Stimulated activated CD8-positive, alpha-beta memory T cell treated with anti-CD3 and anti-CD28 coated beads, Interleukin-4, amount 100 ng/mL, for 1 hour (primary cell): ENCODE measurements around the gene HINT2.
A peak's percentile ranks its signal among the peaks of the same experiment; 100 is the strongest.

ENCODE experiments used
- DNase-seq, 2 donors: peaks; one replicate each; pipeline ENCODE4 v3.0.0-alpha.2; 2020; ENCODE audit warnings: low read depth in 2 of 2, low spot score in 1 of 2

Gene HINT2

GRCh38 chr9:35840881-35841644, 26.2 kb upstream of the HINT2 start:
- no peak for DNase-seq

DNA sequence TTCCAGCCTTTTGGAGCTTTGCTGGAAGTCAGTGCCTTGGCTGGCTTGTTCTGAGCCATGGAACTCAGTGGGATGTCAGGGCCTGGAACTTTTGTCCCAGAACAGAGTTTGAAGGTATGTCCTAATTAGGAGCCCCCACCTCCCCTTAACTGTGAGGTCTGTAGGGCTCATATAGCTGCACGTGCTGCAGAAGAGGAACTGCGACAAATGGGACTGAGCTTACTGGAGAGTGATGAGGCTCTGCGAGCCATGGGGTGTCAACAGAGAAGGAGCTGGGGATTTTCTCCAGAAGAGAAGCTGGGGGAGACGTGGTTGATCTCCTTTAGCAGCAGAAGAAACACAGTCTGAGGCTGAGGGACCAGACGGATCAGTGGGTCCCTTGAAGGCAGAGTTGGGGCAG, 25.1 kb upstream of the HINT2 start:
- DNase-seq: no peak

DNA sequence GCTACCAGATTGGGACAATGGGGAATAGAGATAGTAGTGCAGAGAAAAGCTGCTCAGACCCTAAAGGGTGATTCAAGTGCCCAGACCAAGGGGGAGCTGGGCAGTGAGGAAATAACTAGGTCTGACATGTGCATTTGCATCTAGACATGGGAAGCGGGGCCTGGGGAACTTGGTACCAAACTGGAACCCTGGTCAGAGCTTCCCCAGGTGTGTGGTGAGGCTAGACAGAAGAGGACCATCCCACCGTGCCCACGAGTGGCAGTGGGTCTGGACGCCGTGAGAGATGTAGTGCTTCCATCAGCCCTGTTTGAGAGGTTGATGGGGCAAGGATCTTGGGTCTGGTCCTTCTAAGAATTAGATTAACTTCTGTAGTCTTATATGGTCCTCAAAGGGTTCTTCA, 21.8 kb upstream of the HINT2 start:
- DNase-seq: no peak

GRCh38 chr9:35835766-35836165, 20.9 kb upstream of the HINT2 start:
- no peak for DNase-seq

DNA sequence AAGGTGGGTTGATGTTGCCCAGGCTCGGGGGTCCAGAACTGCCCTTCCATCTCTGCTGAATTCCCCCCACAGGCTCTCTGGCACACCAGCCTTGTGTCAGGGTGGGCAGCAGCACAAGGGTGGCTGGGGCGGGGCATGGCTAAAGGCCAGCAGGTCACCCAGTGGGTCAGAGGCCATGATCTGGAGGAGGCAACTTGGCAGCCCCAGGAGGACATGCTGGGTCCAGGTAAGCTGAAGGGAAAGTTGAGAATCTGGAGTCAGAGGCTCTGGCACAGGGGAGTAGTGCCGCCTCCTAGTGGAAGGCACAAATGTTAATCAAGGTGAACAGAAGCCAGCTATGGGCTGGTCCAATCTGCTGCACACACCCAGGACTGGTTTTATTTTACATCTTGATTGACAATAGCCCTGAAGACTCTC, 20.4 kb upstream of the HINT2 start:
- no peak for DNase-seq

DNA sequence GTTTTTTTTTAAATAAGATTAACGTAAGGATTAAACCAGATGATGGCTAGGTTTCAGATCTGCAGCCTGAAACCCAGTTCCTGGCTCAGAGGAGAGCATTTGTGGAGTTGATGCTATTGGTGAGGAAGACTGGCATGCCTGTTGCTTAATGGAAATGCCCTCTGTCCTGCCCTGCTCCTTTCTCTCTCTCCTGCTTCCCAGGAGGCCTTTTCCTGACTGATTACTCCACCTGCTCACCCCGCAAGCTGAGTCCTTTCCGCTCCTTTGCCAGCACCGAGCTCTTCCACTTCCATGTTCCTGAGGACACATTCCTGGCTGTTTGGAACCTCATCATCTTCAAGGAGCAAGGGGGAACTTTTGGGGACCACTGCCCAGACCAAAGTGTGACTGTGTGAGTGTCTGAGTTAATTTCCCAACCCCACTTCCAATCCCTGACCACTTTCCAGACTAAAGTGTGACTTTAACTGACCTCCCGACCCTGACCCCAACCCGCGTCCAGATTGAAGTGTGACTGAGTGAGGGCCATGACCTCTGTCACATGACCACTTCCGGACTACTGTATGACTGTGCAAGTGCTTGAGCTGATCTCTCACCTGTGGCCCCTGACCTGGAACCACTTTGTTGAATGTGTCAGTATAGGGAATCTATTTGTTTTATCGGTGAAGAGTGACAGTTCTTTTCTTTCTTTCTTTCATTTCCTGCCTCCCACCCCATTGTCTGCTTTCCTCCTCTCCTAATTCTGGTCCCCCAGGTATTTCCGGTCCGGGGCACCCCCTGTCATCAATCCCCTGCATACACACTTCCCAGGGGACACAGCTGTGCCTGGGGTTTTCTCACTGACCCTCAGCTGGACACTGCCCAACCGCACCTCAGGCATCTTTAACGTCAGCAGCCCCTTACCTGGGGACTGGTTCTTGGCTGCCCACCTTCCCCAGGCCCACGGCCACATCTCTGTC, 19.7 kb upstream of the HINT2 start:
- no peak for DNase-seq

DNA sequence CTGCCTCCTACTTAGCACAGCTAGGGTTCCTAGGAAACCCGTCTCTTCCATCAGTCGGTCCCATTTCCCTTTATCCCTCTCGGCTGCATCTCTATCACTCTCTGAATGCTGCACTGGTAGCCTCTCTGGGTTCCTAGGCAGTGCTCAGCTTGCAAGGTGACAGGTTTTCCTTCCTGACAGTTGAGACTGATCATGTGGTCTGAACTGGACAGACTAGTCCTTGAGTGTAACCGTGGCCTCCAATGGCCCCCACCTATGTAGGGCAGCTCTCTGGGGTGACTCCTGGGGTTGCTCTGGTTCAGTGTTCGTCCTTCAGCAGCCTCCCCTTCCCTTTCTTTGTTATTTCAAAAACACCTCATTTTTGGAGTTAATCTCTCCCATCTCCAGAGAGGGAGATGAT, 18.0 kb upstream of the HINT2 start:
- no peak for DNase-seq

GRCh38 chr9:35831040-35831439, 16.2 kb upstream of the HINT2 start:
- no peak for DNase-seq

DNA sequence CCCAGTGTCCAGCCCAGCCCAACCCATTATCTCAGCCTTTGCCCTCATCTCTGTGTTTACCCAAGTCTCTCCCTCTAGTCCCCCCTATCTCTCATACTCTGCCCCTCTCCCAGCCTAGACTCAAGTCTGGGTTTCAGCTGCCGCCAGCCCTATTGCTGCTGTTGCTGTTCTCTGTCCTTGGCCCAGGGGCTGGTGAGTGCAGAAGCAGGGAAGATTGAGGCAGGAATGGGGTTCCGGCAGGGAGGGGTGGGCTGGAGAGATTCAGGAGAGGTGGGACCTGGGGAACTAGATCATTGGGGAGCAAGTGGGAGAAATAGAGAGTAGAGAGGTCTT, 14.9 kb upstream of the HINT2 start:
- DNase-seq: no peak

- peak; percentile 86 to 89 for DNase-seq
Measured at GRCh38 chr9:35829084-35829763, 14.4 kb upstream of the HINT2 start, which contains the start of gene TMEM8B. TSS of gene TMEM8B (plus strand) at chr9:35829228. CDS start at chr9:35829448, 220 bp downstream.

DNA sequence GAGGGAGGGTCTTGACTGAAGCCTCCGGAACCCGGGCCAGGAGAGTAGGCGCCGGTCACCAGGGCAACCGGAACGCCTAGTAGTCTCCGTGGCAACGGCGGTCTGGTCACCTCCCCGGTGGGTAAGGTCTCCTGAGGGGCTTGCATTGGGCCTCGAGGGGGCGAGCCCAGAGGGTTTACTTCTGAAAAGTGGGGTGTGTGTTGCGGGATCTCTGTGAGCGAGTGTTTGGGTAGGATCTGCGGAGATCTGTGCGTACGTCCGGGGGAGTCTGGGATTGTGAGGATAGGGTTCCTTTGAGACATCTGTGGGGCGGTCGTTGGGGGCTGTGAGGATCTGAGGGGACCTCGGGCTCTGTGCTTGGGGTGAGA, 13.9 kb upstream of the HINT2 start, which contains the start of gene FAM221B:
TSS of gene FAM221B (minus strand) at position 17 of the 368 bp plus-strand sequence. CDS start 2,571 bp downstream, outside the sequence.
- DNase-seq: no peak

GRCh38 chr9:35827486-35827885, 12.6 kb upstream of the HINT2 start:
- DNase-seq: no peak

GRCh38 chr9:35826071-35826701, 11.3 kb upstream of the HINT2 start:
- DNase-seq: no peak

- DNase-seq: no peak
Measured at GRCh38 chr9:35822926-35823325, 8.1 kb upstream of the HINT2 start.

- no peak for DNase-seq
Measured at GRCh38 chr9:35820076-35820475, 5.2 kb upstream of the HINT2 start.

DNA sequence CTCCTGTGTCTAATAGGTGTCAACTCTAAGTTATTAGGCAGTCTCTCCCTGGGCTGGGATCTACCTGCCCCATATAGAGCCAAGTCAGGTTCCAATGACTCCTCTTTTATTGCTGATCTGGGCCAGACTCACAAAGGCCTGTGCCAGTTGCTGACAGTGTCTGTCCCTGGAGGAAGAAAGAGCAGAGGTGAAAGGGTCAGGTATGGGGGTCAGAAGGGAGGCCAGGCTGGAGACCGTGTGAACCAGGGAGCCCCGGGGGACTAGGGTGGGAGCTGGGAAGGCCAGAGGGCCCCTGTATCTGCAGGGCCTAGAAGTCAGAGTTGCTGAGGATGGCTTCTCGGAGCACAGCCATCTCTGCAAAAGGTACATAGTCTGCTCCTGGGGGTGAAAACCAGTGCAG, 3.5 kb upstream of the HINT2 start:
- no peak for DNase-seq

DNA sequence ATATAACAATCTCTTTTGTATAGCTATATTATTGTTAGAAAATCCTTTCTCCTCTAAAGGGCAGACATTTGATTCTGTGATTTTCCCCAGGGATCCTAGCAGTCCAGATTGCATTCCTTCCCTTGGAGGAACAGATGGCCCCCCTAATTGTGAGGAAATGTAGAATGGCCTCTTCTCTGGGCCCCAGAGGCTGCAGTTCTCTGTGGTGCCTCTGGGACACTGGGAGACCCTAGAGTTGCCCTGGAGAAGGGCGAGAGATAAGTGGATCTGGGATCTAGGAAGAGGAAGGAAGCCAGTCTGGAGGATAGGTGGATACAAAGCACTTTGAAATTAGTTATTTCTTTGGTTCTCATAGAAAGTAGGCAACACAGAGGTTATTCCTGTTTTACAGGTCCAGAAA, 1.9 kb upstream of the HINT2 start:
- DNase-seq: no peak

DNA sequence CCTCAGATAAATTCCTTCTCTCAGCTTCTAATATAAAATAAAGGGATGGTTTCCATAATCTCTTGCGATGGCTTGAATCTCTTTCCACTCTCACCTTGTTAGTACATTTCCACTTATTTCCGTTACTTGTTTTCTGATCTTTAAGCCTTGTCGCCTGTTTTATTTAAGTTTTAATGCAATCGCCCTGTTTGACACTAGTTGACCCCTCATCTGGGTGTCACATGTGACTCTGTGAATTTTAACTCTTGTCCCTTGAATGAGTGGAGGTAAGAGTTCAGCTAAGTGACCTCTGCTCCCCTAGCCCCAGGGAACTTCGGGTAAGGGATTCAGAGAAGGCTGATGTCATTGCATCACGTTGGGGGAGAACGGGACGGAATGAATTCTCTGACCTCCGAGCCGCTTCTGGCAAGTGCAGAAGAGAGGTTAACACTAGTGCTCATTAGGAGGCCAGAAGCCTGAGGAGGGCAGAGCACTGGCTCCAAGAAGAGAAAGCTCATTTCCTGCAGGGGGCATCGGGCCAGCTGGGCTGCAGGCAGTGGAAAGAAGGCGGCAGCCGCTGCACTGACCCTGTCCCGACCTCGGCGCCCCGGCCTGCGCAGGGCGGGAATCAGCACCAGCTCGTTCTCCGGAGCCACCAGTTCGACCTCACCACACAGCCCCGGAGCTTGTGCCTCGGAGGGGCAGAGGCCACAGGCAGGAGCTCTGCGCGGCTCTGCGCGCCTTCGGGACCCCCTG, 569 bp downstream of the HINT2 start:
- peak in 1 of 2 donors; percentile 9 for DNase-seq

DNA sequence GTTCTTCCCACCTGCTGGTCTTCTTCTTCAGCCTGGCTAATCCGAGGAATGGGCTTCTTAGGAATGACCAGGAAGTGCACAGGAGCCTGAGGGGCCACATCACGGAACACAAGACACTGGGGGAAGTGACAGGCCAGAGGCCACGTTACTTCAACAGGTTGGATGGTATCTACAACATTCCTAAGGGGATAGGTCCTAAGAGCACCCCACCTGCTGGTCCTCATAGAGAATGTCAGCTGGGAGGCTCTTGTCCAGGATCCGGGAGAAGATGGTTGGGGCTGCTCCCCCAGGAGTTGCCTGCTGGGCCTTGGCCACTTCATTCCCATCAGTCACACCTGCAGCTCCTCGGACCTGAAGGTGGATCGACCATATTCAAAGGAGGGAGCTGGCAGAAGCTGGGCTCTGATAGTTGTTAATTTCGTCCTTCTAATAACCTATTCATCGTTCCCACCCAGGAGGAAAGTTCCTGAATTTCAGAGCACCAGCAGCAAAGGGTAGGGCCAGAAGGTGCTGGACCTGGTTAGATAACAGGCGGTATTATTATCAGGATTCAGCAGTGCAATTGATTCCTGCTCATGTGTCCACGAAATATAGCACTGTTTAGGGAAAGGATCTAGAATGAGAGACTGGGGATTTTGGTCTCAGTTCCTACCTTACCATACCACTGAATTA, 1.3 kb downstream of the HINT2 start:
- no peak for DNase-seq

DNA sequence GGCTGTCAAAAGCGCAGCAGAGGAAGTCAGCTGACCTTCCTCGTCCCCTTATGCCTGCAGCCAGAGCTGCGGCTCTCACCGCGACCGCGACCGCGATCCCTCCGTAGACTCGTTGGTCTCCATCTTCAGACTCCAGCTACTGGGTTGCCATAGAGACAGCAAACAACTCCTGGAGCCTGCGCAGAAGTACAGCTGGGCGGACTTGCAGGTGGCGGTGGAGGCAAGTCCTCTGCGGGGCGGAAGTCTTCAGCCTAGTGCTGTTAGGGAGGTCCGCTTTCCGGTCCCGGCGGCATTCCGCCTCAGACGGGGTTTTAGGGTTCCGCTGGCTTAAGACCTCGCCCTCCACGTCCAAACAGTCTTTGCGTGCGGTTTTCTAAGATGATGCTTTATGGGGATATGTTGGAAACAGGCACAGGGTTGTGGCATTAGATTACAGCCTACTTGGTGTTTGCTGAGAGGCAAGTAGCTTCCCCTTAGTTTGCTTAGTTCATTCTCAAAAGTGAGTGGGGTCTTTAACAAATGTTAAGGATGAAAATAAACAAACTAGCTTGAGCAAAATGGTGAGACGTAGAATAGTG, 2.7 kb downstream of the HINT2 start, which contains the start of gene SPAG8:
TSS of gene SPAG8 (minus strand) at position 238 of the 578 bp plus-strand sequence. CDS start at position 123, 115 bp downstream.
- peak; percentile 83 to 92 for DNase-seq
